ENCODE measurements around the gene INAFM2. TPM values are rescaled to one million over a fixed set of nuclear protein-coding genes. Genes with fewer than 3 reads are reported as not detected.

Gene INAFM2
- polyA plus RNA-seq, 1 donor from 2014 or later = 14.8 TPM

DNA sequence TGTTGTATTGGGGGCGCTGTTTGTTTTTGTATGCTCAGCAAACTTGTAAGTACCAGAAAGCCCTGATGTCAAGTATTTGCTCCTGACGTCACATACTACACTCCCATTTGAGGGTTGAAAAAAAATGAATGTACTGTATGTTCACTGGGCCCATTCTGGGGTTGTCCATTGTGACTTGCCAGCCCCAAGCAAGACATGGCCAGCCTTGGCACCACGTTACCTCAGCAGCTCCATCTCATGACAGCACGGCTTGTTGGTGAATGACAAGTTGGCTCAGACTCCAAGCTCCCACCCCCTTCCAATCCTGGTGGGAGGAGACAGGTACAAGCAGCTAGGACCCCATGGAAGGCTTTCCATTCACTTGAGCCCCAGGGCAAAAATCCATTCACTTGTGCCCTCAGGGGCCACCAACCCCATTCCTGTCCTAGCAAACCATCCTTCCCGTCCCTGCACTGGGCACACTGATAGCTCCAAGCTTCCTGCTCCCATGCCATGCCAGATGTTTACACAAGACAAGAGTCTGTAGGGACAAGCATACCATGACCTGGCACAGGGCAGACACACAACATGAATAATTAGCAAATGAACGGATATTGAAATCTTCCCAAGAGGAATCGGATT lies 28.9 kb downstream of the INAFM2 start:
- Histone ChIP-seq H3K4me3 (ENCODE audit: low read length) (no peak overlapping the region), H3K9me2 (ENCODE audit: insufficient read depth, low read length) (no peaks in the 10 kb centered on the region), H3K79me2 (replicated peaks; ENCODE audit: insufficient read depth, low read length) (no peaks in the 10 kb centered on the region), H3K36me3 (ENCODE audit: insufficient read depth, low read length) (no peaks in the 10 kb centered on the region), H3K9me3 (ENCODE audit: low read length) (no peaks in the 10 kb centered on the region), H3K27ac (ENCODE audit: low read length) (no peak overlapping the region), H3K4me2 (ENCODE audit: low read length) (no peak overlapping the region), H3F3A (ENCODE audit: insufficient read depth, low read length, poor library complexity, severe bottlenecking) (no peaks in the 10 kb centered on the region), H3K9ac (ENCODE audit: low read length) (no peak overlapping the region), H4K20me1 (ENCODE audit: insufficient read depth) (no peaks in the 10 kb centered on the region), H3K27me3 (ENCODE audit: insufficient read depth, low read depth, low read length) (no peaks in the 10 kb centered on the region), H2AFZ (ENCODE audit: low read depth, low read length) (no peak overlapping the region)
- TF ChIP-seq, protein P1, sequence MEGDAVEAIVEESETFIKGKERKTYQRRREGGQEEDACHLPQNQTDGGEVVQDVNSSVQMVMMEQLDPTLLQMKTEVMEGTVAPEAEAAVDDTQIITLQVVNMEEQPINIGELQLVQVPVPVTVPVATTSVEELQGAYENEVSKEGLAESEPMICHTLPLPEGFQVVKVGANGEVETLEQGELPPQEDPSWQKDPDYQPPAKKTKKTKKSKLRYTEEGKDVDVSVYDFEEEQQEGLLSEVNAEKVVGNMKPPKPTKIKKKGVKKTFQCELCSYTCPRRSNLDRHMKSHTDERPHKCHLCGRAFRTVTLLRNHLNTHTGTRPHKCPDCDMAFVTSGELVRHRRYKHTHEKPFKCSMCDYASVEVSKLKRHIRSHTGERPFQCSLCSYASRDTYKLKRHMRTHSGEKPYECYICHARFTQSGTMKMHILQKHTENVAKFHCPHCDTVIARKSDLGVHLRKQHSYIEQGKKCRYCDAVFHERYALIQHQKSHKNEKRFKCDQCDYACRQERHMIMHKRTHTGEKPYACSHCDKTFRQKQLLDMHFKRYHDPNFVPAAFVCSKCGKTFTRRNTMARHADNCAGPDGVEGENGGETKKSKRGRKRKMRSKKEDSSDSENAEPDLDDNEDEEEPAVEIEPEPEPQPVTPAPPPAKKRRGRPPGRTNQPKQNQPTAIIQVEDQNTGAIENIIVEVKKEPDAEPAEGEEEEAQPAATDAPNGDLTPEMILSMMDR (IDR thresholded peaks at IDR 0.05; ENCODE audit: poor library complexity, severe bottlenecking) = no peak
- no peak for TF ChIP-seq MXI1 (conservative IDR thresholded peaks at IDR 0.05; ENCODE audit: poor library complexity, severe bottlenecking)
- TF ChIP-seq, protein P2, sequence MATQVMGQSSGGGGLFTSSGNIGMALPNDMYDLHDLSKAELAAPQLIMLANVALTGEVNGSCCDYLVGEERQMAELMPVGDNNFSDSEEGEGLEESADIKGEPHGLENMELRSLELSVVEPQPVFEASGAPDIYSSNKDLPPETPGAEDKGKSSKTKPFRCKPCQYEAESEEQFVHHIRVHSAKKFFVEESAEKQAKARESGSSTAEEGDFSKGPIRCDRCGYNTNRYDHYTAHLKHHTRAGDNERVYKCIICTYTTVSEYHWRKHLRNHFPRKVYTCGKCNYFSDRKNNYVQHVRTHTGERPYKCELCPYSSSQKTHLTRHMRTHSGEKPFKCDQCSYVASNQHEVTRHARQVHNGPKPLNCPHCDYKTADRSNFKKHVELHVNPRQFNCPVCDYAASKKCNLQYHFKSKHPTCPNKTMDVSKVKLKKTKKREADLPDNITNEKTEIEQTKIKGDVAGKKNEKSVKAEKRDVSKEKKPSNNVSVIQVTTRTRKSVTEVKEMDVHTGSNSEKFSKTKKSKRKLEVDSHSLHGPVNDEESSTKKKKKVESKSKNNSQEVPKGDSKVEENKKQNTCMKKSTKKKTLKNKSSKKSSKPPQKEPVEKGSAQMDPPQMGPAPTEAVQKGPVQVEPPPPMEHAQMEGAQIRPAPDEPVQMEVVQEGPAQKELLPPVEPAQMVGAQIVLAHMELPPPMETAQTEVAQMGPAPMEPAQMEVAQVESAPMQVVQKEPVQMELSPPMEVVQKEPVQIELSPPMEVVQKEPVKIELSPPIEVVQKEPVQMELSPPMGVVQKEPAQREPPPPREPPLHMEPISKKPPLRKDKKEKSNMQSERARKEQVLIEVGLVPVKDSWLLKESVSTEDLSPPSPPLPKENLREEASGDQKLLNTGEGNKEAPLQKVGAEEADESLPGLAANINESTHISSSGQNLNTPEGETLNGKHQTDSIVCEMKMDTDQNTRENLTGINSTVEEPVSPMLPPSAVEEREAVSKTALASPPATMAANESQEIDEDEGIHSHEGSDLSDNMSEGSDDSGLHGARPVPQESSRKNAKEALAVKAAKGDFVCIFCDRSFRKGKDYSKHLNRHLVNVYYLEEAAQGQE (IDR thresholded peaks at IDR 0.05; ENCODE audit: borderline replicate concordance) = no peak
- no peak for TF ChIP-seq EZH2 (IDR thresholded peaks at IDR 0.05; ENCODE audit: borderline replicate concordance, insufficient read depth, low read length, poor library complexity, severe bottlenecking)
- no peak for TF ChIP-seq SMC3 (conservative IDR thresholded peaks at IDR 0.05; ENCODE audit: poor library complexity)
- TF ChIP-seq EP300 (conservative IDR thresholded peaks at IDR 0.05; ENCODE audit: poor library complexity, severe bottlenecking) = no peak
- TF ChIP-seq TAF1 (IDR thresholded peaks at IDR 0.05; ENCODE audit: low read depth) = no peak
- no peak for TF ChIP-seq POLR2AphosphoS5 (IDR thresholded peaks at IDR 0.05)
- TF ChIP-seq RAD21 (conservative IDR thresholded peaks at IDR 0.05) = no peak

DNA sequence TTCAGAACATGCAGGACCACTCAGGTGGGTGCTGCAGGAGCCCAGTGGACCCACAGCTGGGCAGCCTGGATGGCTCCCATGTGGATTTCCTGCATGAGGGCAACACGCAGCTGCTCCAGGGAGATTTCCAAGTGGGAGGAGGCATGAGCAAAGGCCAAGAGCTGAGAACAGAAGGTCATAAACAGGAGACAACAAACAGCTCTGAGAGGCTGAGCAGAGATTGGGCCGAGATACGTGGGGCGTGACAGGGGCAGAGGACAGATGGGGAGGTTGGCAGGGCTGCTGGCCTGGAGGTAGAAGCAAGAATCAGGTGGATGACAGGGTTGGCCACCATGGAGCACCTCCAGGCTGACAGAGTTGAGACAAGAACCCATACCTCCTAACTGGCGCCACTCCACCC lies 30.2 kb downstream of the INAFM2 start:
- H3K9ac ChIP-seq (ENCODE audit: low read length) = no peak overlapping the region
- H3K36me3 ChIP-seq (ENCODE audit: insufficient read depth, low read length) = no peaks in the 10 kb centered on the region
- H3K4me3 ChIP-seq (ENCODE audit: low read length) = no peak overlapping the region
- H3K9me2 ChIP-seq (ENCODE audit: insufficient read depth, low read length) = no peaks in the 10 kb centered on the region
- TF ChIP-seq EZH2 (IDR thresholded peaks at IDR 0.05; ENCODE audit: borderline replicate concordance, insufficient read depth, low read length, poor library complexity, severe bottlenecking) = no peak
- no peak for TF ChIP-seq POLR2AphosphoS5 (IDR thresholded peaks at IDR 0.05)
- TF ChIP-seq RAD21 (conservative IDR thresholded peaks at IDR 0.05) = no peak
- no peak for TF ChIP-seq MXI1 (conservative IDR thresholded peaks at IDR 0.05; ENCODE audit: poor library complexity, severe bottlenecking)
- no peak for TF ChIP-seq TAF1 (IDR thresholded peaks at IDR 0.05; ENCODE audit: low read depth)
- H3K4me2 ChIP-seq (ENCODE audit: low read length) = no peak overlapping the region
- H3K27ac ChIP-seq (ENCODE audit: low read length) = no peak overlapping the region
- no peak overlapping the region for H2AFZ ChIP-seq (ENCODE audit: low read depth, low read length)
- no peaks in the 10 kb centered on the region for H3K79me2 ChIP-seq (replicated peaks; ENCODE audit: insufficient read depth, low read length)
- H4K20me1 ChIP-seq (ENCODE audit: insufficient read depth) = no peaks in the 10 kb centered on the region
- H3K27me3 ChIP-seq (ENCODE audit: insufficient read depth, low read depth, low read length) = no peaks in the 10 kb centered on the region
- no peaks in the 10 kb centered on the region for H3F3A ChIP-seq (ENCODE audit: insufficient read depth, low read length, poor library complexity, severe bottlenecking)
- H3K9me3 ChIP-seq (ENCODE audit: low read length) = no peaks in the 10 kb centered on the region
